K562 (cell line): ENCODE measurements around the gene AFDN. TPM values are rescaled to one million over a fixed set of nuclear protein-coding genes. Genes with fewer than 3 reads are reported as not detected.

ENCODE experiments used
- CCNT2 ChIP-seq: IDR thresholded peaks from 2 replicates; pipeline ENCODE4 v1.6.1; 2011; ENCODE audit warnings: borderline replicate concordance, low read depth, mild to moderate bottlenecking, moderate library complexity, mixed read lengths, low read length; ENCODE audit not compliant: insufficient read length; ENCODE audit errors: extremely low read depth
- CREM ChIP-seq: IDR thresholded peaks from 2 replicates; pipeline ENCODE4 v1.6.1; 2014; ENCODE audit warnings: antibody characterized with exemption, low read depth
- HDAC2 ChIP-seq: fragments of 450-650 bp; IDR thresholded peaks from 2 replicates; pipeline ENCODE4 v1.6.1; 2016; ENCODE audit warnings: mild to moderate bottlenecking
- HIVEP1 ChIP-seq: fragments of 250-450 bp; sonication (Bioruptor Pico); IDR thresholded peaks from 2 replicates; pipeline ENCODE4 v1.4.0; 2020; ENCODE audit warnings: mild to moderate bottlenecking
- JUND ChIP-seq, 2 experiments: IDR thresholded peaks; 2 replicates in 1 of 2; 3 replicates in 1 of 2; pipeline ENCODE4 v1.6.1; 2011; ENCODE audit warnings: borderline replicate concordance in 2 of 2, low read depth in 2 of 2, low read length in 2 of 2, improper control_type of control experiment in 1 of 2, missing biosample characterization in 1 of 2, missing genetic modification characterization in 1 of 2, missing genetic modification reagents in 1 of 2
- PHF21A ChIP-seq: fragments of 450-650 bp; IDR thresholded peaks from 2 replicates; pipeline ENCODE4 v1.6.1; 2017; ENCODE audit warnings: low read depth, borderline replicate concordance
- PTTG1 ChIP-seq: fragments of 450-650 bp; IDR thresholded peaks from 2 replicates; pipeline ENCODE4 v1.6.1; 2016; ENCODE audit warnings: low read depth, mild to moderate bottlenecking, missing genetic modification characterization, missing compliant biosample characterization
- RCOR1 ChIP-seq, 2 experiments: IDR thresholded peaks; 2 replicates each; pipeline ENCODE4 v1.6.1; 2012; ENCODE audit warnings: low read depth in 2 of 2, low read length in 2 of 2, borderline replicate concordance in 1 of 2, improper control_type of control experiment in 1 of 2
- RNF2 ChIP-seq: sonication (generic); IDR thresholded peaks from 2 replicates; pipeline ENCODE4 v1.6.1; 2016
- SMAD4 ChIP-seq: fragments of 250-450 bp; sonication (Bioruptor Pico); conservative IDR thresholded peaks from 2 replicates; pipeline ENCODE4 v1.8.0; 2021; ENCODE audit warnings: inconsistent platforms, mild to moderate bottlenecking, moderate library complexity
- SMC3 ChIP-seq: conservative IDR thresholded peaks from 2 replicates; pipeline ENCODE4 v1.6.1; 2011; ENCODE audit warnings: low read depth, low read length, improper control_type of control experiment; ENCODE audit not compliant: insufficient read depth
- TBP ChIP-seq: optimal IDR thresholded peaks from 2 replicates; pipeline ENCODE3; 2011; ENCODE audit warnings: low read depth, low read length, improper control_type of control experiment
- TCF7L2 ChIP-seq: fragments of 150-350 bp; IDR thresholded peaks from 2 replicates; pipeline ENCODE4 v1.6.1; 2016; ENCODE audit warnings: low read depth, mild to moderate bottlenecking, low read length, moderate library complexity
- TEAD1 ChIP-seq, 2 experiments: fragments of 450-650 bp in 1 of 2; sonication (generic) in 1 of 2; formaldehyde crosslinking; IDR thresholded peaks; 2 replicates each; pipeline versions ENCODE4 v1.4.0 to v1.8.0; 2020 to 2022; ENCODE audit warnings: mild to moderate bottlenecking in 2 of 2, missing genetic modification reagents in 1 of 2
- ZBTB2 ChIP-seq: fragments of 450-650 bp; IDR thresholded peaks from 2 replicates; pipeline ENCODE4 v1.6.1; 2016; ENCODE audit warnings: antibody characterized with exemption
- ZNF232 ChIP-seq: sonication (generic); formaldehyde crosslinking; IDR thresholded peaks from 2 replicates; pipeline ENCODE4 v1.8.0; 2022; ENCODE audit warnings: mild to moderate bottlenecking, missing genetic modification reagents
- ZNF449 ChIP-seq: fragments of 250-450 bp; sonication (Bioruptor Pico); IDR thresholded peaks from 2 replicates; pipeline ENCODE4 v1.8.0; 2022; ENCODE audit warnings: moderate library complexity, mild to moderate bottlenecking, inconsistent platforms
- ZNF644 ChIP-seq: fragments of 200-800 bp; sonication (Bioruptor generic); IDR thresholded peaks from 2 replicates; pipeline ENCODE4 v1.6.1; 2016; ENCODE audit warnings: low read depth, missing genetic modification characterization, missing compliant biosample characterization
- ZNF696 ChIP-seq: fragments of 250-450 bp; sonication (Bioruptor Pico); conservative IDR thresholded peaks from 2 replicates; pipeline ENCODE4 v1.4.0; 2020; ENCODE audit warnings: mild to moderate bottlenecking, moderate library complexity
- polyA plus RNA-seq, 8 experiments: library from polyadenylated mRNA; depleted of rRNA in 4 of 8; stranded (reverse) in 5 of 8; unstranded in 3 of 8; fragments of >200 nt; fragmentation: Nextera tagmentation in 2 of 8; fragmentation: Illumina TruSeq in 1 of 8; extraction: Ambion mirVana in 2 of 8; extraction: Trizol in 1 of 8; gene quantifications; 2 replicates each; pipeline versions ENCODE4 v1.2.1 to v1.2.3, GENCODE V29; 2011 to 2014; ENCODE audit warnings: inconsistent platforms in 1 of 8, missing spikeins in 1 of 8
- total RNA-seq, 7 experiments: library from RNA; depleted of rRNA in 6 of 7; stranded (reverse); fragments of >200 nt in 6 of 7; fragmentation: Illumina TruSeq in 2 of 7; extraction: Trizol in 2 of 7; gene quantifications; 2 replicates each; pipeline versions ENCODE4 v1.2.1 to v1.2.3, GENCODE V29; 2011 to 2021; ENCODE audit warnings: low replicate concordance in 1 of 7
- TF ChIP-seq, protein P1 (sequence below): fragments of 450-650 bp; IDR thresholded peaks from one replicate; pipeline ENCODE4 v1.6.1; 2018; ENCODE audit warnings: mild to moderate bottlenecking, moderate library complexity; ENCODE audit not compliant: partially characterized antibody
- TF ChIP-seq, protein P2 (sequence below): sonication (generic); formaldehyde crosslinking; IDR thresholded peaks from 2 replicates; pipeline ENCODE4 v1.8.0; 2022; ENCODE audit warnings: missing genetic modification reagents, mild to moderate bottlenecking, borderline replicate concordance

AFDN gene
- total and polyA plus RNA-seq, 9 of the 15 experiments (the other 6 are each of a cell fraction or from before 2014, with no cell fraction given): 7.2 to 129 (median 105) TPM

DNA sequence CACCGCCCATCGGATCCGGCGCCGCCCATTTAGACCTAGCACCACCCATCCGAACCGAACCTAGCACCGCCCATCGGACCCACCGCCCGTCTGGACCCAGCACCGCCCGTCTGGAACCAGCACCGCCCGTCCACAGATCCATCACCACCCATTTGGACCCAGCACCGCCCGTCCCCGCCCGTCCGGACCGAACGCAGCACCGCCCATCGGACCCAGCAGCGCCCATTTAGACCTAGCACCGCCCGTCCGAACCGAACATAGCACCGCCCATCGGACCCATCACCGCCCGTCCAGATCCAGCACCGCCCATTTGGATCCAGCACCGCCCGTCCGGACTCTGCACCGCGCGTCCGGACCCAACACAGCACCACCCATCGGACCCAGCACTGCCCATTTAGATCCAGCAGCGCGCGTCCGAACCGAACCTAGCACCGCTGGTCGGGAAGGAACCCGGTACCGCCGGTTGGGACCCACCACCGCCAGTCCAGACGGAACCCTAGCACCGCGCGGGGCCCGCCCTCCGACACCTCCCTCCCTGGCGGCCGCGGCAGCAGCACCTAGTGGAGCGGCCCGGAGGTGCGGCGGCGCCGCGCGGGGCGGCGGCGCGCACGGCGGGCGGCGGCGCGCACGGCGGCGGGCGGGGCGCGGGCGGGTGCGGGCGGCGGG lies 348 bp upstream of the AFDN start (continued):
- TF ChIP-seq, protein P1, sequence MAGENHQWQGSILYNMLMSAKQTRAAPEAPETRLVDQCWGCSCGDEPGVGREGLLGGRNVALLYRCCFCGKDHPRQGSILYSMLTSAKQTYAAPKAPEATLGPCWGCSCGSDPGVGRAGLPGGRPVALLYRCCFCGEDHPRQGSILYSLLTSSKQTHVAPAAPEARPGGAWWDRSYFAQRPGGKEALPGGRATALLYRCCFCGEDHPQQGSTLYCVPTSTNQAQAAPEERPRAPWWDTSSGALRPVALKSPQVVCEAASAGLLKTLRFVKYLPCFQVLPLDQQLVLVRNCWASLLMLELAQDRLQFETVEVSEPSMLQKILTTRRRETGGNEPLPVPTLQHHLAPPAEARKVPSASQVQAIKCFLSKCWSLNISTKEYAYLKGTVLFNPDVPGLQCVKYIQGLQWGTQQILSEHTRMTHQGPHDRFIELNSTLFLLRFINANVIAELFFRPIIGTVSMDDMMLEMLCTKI: no peak
- TF ChIP-seq ZNF696 (CRISPR knock-in tag) (no peak), CREM (peak; percentile 45; the same call in 1 of the 2 replicates), HIVEP1 (CRISPR knock-in tag) (no peak), TBP (peak; percentile 28), RCOR1 (IDR thresholded peaks at IDR 0.05; ENCODE audit: borderline replicate concordance in 1 of 2, low read depth in 2 of 2, low read length in 2 of 2) (peak in 1 of 2 experiments; percentile 54; a peak in 1 of 4 replicates), PTTG1 (tag) (no peak), JUND (IDR thresholded peaks at IDR 0.05; ENCODE audit: borderline replicate concordance, low read depth, low read length) (0 out of 2 replicates have a peak, but pooled peaks have one; percentile 3), JUND (tag; IDR thresholded peaks at IDR 0.05; ENCODE audit: borderline replicate concordance, low read depth, low read length) (no peak), RNF2 (no peak), CCNT2 (peak; percentile 33), TEAD1 (CRISPR knock-in tag; IDR thresholded peaks at IDR 0.05) (0 out of 4 replicates have a peak, but pooled peaks of 1 of the 2 experiments have one; percentile 53), SMAD4 (CRISPR knock-in tag) (0 out of 2 replicates have a peak, but pooled peaks have one; percentile 73), ZBTB2 (peak; percentile 79), SMC3 (no peak), ZNF449 (CRISPR knock-in tag) (no peak), PHF21A (no peak), ZNF232 (CRISPR knock-in tag) (no peak), HDAC2 (peak; percentile 43; the same call in 1 of the 2 replicates), TCF7L2 (no peak), ZNF644 (tag) (peak; percentile 74; the same call in 1 of the 2 replicates)
- TF ChIP-seq, protein P2, sequence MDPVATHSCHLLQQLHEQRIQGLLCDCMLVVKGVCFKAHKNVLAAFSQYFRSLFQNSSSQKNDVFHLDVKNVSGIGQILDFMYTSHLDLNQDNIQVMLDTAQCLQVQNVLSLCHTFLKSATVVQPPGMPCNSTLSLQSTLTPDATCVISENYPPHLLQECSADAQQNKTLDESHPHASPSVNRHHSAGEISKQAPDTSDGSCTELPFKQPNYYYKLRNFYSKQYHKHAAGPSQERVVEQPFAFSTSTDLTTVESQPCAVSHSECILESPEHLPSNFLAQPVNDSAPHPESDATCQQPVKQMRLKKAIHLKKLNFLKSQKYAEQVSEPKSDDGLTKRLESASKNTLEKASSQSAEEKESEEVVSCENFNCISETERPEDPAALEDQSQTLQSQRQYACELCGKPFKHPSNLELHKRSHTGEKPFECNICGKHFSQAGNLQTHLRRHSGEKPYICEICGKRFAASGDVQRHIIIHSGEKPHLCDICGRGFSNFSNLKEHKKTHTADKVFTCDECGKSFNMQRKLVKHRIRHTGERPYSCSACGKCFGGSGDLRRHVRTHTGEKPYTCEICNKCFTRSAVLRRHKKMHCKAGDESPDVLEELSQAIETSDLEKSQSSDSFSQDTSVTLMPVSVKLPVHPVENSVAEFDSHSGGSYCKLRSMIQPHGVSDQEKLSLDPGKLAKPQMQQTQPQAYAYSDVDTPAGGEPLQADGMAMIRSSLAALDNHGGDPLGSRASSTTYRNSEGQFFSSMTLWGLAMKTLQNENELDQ (CRISPR knock-in tag): no peak
